Retinal pigment epithelial cell (primary cell): ENCODE data around the gene LRRC4C.

ENCODE experiments used
- DNase-seq: peaks from one replicate; pipeline ENCODE4 v3.0.0-alpha.2; 2010; ENCODE audit warnings: low read depth
- H3K4me3 ChIP-seq: 2 replicates; pipeline ENCODE4 v1.5.1; 2011; ENCODE audit warnings: mild to moderate bottlenecking, low read length, control low read depth, moderate library complexity
- CTCF ChIP-seq: conservative IDR thresholded peaks from 2 replicates; pipeline ENCODE4 v1.5.1; 2011; ENCODE audit warnings: low read depth, low read length, control low read depth, inconsistent platforms

The LRRC4C gene

GRCh38 chr11:40827116-40827515, 632.3 kb downstream of the LRRC4C start:
- H3K4me3 ChIP-seq: no peak overlapping the region
- no peak for DNase-seq
- TF ChIP-seq CTCF: no peak

- no peak for DNase-seq
- no peak overlapping the region for H3K4me3 ChIP-seq
- no peak for TF ChIP-seq CTCF
These were observed 632.9 kb downstream of the LRRC4C start for GRCh38 chr11:40826601-40827000.

- no peak for DNase-seq
- no peak for TF ChIP-seq CTCF
These were observed 634.1 kb downstream of the LRRC4C start for GRCh38 chr11:40825201-40825834.

GRCh38 chr11:40819230-40819629, 640.2 kb downstream of the LRRC4C start:
- TF ChIP-seq CTCF: no peak
- H3K4me3 ChIP-seq: no peak overlapping the region
- DNase-seq: no peak

More at GRCh38 chr11:40825201-40825834, 634.1 kb downstream of the LRRC4C start:
- no peak overlapping the region for H3K4me3 ChIP-seq

GRCh38 chr11:40816976-40817375, 642.5 kb downstream of the LRRC4C start:
- TF ChIP-seq CTCF: no peak
- H3K4me3 ChIP-seq: no peak overlapping the region
- no peak for DNase-seq

GRCh38 chr11:40797981-40798380, 661.5 kb downstream of the LRRC4C start:
- peak; percentile 41 for DNase-seq
- TF ChIP-seq CTCF: no peak
- no peak overlapping the region for H3K4me3 ChIP-seq

- H3K4me3 ChIP-seq: no peak overlapping the region
- TF ChIP-seq CTCF: no peak
- DNase-seq: no peak
These were observed 672.2 kb downstream of the LRRC4C start for GRCh38 chr11:40787224-40787623.
